Choroid plexus epithelial cell (primary cell): ENCODE measurements around the gene LHX4.
A peak's percentile ranks its signal among the peaks of the same experiment; 100 is the strongest.

ENCODE experiments used
- DNase-seq: peaks from one replicate; pipeline ENCODE4 v3.0.0-alpha.2; 2010; ENCODE audit warnings: low read depth
- H3K4me3 ChIP-seq: 2 replicates; pipeline ENCODE4 v1.5.1; 2011; ENCODE audit warnings: low read depth, mild to moderate bottlenecking, control low read depth, low read length, moderate library complexity
- TF ChIP-seq, protein P1 (sequence below): conservative IDR thresholded peaks from 2 replicates; pipeline ENCODE4 v1.5.1; 2011; ENCODE audit warnings: low read depth, mild to moderate bottlenecking, control low read depth, inconsistent platforms, low read length, moderate library complexity

The LHX4 gene

GRCh38 chr1:180229483-180230415, at the start of gene LHX4:
TSS of gene LHX4 (plus strand) at chr1:180230264. CDS start at chr1:180230530, 266 bp downstream.
- DNase-seq, result no peak
- peak within 1 kb of the TSS; percentile 52 for H3K4me3 ChIP-seq
- TF ChIP-seq, protein P1, sequence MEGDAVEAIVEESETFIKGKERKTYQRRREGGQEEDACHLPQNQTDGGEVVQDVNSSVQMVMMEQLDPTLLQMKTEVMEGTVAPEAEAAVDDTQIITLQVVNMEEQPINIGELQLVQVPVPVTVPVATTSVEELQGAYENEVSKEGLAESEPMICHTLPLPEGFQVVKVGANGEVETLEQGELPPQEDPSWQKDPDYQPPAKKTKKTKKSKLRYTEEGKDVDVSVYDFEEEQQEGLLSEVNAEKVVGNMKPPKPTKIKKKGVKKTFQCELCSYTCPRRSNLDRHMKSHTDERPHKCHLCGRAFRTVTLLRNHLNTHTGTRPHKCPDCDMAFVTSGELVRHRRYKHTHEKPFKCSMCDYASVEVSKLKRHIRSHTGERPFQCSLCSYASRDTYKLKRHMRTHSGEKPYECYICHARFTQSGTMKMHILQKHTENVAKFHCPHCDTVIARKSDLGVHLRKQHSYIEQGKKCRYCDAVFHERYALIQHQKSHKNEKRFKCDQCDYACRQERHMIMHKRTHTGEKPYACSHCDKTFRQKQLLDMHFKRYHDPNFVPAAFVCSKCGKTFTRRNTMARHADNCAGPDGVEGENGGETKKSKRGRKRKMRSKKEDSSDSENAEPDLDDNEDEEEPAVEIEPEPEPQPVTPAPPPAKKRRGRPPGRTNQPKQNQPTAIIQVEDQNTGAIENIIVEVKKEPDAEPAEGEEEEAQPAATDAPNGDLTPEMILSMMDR, result no peak

- H3K4me3 ChIP-seq, result no peak overlapping the region
- TF ChIP-seq, protein P1, result peak; percentile 57
- DNase-seq, result peak; percentile 40
These were observed 49.0 kb upstream of the LHX4 start for GRCh38 chr1:180181048-180181447.

GRCh38 chr1:180181996-180182642, 47.9 kb upstream of the LHX4 start:
- H3K4me3 ChIP-seq, result no peak overlapping the region
- TF ChIP-seq, protein P1, result no peak
- no peak for DNase-seq

DNA sequence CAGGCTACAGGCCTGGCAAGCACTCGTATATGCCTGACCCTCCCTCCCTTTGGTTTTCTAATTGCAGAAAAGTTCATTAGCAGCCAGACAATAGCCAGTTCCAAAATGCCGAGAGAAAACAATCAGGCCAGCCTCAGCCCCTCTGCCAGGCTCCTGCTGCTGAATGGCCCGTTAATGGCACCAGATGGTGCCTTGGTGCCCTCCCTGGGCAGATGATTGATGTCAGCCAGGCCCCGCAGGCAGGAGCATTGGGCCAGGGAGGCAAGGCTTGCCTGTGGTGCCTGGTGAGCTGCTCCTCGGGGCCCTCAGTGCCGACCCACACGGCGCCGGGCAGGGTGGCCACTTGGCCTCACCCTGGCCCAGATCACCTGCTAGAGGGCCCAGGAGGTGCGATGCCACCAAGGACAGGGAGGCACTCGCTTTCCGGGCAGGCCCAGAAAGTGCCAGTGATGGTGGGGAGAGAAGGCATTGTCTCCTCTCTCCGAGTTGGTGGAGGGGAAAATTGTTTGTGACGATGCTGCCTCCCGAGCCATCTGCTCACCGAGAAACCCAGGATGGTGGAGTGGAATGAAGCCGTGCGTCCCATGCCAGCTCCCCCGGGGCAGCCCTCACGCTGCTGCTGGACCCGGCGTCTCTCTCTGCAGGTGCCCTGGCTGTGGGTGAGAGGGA, 47.3 kb upstream of the LHX4 start:
- TF ChIP-seq, protein P1, result no peak
- no peak for DNase-seq
- H3K4me3 ChIP-seq, result no peak overlapping the region

DNA sequence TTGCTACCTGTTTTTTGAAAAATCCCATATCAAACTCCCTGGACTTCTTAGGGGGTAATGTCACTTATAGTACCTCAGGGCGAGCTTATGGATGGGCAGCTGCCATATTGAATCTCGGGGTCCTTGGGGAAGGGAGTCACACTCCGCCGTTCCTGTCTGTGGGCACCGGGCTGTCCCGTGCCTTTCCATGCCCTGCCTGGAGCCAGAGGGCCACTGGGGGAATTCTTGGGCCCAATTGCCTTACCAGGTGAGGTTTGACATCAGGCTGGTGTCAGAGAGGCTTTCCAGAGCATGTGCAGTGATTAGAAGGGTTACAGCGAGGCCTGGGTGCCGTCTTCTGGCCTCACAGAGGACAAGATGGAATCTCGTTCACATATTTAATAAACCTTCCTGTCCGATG, 46.6 kb upstream of the LHX4 start:
- DNase-seq, result no peak
- H3K4me3 ChIP-seq, result no peak overlapping the region
- TF ChIP-seq, protein P1, result no peak

DNA sequence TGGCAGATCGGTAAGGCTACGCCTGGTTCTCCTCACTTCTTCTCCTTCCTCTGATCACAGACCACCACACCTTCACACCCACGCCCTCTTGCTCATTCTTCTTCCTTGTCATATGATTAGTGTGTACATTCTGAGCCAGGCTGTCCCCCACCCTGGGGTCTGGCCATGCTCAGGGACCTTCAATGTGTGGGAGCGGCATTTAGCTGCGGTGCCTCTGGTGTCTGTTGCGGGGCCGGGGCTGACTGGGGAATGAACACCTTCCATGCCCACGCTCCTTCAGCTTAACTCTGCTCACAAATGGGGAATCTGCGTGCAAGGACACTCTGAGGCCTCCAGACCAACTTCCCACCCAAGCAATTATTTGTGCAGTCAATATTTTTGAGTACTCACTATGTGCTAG, 46.0 kb upstream of the LHX4 start:
- H3K4me3 ChIP-seq, result no peak overlapping the region
- DNase-seq, result no peak
- TF ChIP-seq, protein P1, result no peak
